ENCODE measurements around the gene ZFAND6.

- TF ChIP-seq CTCF (IDR thresholded peaks at IDR 0.05 in 8 of 11, conservative IDR thresholded peaks at IDR 0.05 in 3 of 11) (no peak), POLR2AphosphoS5 (IDR thresholded peaks at IDR 0.05) (no peak), POLR2A (IDR thresholded peaks at IDR 0.05) (no peak)
These were observed 40.2 kb upstream of the ZFAND6 start for GRCh38 chr15:80019168-80019745.
